ENCODE results near the gene MUC15.

- TF ChIP-seq EZH2phosphoT487 (IDR thresholded peaks at IDR 0.05; ENCODE audit: low read length) (no peak), EZH2 (optimal IDR thresholded peaks at IDR 0.05; ENCODE audit: low read depth, low read length) (no peak), CTCF (IDR thresholded peaks at IDR 0.05; ENCODE audit: low read length) (no peak)
These were observed 46.4 kb upstream of the MUC15 start for GRCh38 chr11:26618441-26618840.

All from MM.1S (cell line).